SIG-M5 treated with dmso at 0.1 percent for 504 hours (cell line): Measurements from ENCODE around the gene PHB1.

Source experiments
- DNase-seq: peaks from one replicate; lab custom pipeline; 2025; ENCODE audit not compliant: unreplicated experiment; lab: John Stamatoyannopoulos, UW

PHB1 gene

DNA sequence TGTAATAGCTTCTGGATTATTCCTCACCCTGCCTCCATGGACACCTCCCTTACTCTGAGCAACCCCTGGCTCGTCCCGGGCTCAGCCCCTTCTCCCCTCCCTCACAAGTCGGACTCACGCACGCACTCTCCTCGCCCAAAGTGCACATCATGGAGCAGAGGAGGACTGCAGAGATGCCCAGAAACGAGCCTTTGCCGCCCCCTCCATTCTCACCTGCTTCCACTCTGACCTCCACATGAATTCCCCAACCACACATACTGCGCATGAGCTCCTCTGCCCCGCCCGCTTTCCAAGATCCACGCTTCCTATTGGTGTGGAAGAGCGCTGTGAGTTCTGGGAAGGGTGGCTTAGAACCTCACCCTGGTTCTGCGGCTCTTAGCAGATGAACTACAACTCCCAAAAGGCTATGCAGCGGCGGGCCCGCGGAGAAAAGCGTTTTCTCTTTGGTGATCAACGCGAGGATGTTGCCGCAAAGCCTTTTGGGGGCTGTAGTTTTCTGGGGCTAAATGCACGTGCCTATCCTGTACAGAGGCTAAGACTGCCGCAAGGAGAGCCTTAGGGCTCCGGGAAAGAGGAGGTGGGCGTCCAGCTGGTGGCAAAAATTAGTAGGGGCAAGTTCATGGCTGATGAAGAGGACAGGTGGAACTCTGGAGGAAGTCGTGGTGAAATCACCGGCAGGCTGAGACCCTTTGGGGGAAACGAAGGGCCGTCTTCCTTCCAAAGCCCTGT, at the start of gene PHB1:
PHB1 (minus strand) TSS at position 261 of the 729 bp plus-strand sequence. CDS start 1,618 bp downstream, outside the sequence.
- DNase-seq = peak; percentile 100

DNA sequence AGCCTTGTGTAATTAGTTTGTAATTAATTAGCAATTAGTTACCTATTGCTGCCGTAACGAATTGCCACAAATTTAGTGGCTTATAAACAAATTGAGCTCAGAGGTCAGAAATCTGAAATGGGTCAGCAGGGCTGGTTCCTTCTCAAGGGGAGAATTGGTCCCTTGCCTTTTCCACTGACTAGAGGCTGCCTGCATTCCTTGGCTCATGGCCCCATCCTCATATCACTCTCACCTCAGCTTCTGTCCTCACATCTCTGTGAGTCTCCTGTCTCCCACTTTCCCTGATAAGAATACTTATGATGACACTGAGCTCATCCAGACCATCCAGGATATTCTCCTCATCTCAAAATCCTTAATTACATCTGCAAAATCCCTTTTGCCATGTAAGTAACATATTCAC, 49.4 kb upstream of the PHB1 start:
- DNase-seq = no peak

DNA sequence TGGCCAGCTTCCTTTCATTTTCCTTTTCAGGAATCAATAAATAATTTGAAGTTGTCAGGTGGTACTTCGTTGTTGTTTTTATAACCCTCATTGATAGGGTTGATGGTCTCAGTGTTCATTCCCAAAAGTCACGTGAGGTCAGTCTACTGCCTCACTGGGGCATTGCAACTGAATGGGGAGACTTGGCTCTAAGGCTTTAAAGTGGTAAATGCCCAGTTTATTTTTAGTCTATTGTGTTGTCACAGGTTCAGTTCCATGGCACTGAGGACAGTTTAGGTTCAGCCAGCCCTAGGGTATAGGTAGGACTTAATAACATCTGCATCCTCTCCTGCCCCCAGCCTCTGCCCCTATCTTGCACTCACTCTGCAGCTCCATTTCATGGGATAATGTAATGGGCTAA, 46.9 kb upstream of the PHB1 start:
- DNase-seq = no peak

DNA sequence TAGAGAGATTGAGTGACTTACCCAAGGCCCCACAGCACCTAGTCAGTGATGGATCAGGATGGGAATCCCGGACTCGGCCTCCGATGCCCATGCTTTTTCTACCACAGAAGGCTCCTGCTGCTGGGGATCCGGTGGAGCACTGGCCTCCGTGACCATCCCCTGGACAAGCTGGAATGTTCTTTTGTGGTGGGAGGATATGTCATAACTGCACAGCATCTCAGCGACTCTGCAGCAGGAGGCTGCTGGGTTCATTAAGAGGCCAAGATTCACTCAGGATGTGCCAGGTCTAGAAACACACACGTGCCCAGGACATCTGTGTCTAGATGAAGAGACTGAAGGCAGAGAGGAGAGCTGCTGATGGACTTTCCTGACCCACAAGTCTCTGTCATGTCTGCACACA, 45.7 kb upstream of the PHB1 start:
- no peak for DNase-seq

DNA sequence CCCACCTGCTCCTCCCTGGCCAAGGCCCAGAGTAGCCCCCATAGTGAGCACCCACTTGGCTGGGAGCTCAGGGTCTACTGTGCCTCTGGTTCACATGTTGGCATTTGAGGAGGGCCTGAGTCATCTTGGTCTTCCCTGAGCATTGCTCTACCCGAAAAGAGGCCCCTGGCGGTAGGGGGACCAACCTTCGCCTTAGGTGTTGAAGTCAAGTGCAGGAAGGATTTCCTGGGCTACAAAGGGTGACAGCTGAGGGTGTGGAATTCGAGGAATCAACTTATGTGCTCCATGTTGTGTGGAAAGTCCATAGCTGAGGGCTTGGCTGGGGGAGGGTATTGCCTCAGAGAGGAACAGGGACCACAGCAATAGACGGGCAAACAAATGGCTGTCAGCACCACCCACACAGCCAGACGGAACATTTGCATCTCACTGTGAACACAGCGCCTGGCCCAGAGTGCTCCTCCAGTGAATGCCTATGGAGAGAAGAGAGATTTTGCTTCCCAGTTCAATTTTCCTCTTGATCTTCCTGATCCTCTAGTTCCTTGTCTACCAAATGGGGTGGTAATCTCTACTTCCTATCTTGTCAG, 44.8 kb upstream of the PHB1 start:
- DNase-seq = no peak

DNA sequence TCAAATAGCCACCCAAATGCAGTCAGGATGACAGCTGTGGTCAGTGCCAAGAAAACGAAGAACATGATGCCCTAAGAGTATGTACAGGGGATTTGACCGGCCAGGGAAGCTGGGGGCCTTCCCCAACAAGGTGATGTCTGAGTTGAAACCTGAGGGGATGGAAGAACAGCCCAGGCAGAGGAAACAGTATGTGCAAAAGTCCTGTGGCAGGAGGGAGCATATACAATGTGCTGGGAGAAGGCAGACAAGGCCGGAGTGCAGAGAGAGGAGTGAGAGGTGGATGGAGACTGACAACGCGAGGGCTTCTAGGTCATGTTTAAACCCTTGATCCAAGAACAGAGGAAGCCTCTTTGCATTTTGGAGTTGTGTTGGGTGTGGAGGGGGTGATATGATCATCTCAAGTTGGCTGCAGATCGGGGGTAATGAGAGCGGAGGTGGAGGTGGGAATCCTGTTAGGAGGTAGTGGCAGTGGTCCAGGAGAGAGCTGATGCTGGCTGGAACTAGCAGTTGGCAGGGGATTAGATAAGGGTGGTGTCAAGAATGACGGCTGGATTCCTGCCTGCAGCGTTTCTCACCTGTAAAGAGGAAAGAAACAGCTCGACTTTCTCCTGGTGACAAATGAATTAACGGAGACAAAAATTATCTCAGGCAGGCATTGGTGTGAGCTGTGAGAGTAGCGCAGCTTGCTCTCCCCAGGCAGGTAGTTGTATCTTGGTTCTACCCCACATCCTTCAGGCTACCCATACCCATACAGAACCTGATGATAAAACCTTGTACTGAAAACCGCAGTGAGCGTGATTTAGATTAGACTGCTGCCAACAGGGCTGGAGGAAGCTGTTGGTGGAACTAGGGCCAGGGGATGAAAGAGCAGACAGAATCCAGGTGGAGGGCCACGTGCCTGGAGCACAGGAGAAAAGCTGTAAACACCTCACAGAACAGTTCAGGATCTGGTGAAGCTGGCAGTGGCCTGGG, 43.2 kb upstream of the PHB1 start:
- no peak for DNase-seq

DNA sequence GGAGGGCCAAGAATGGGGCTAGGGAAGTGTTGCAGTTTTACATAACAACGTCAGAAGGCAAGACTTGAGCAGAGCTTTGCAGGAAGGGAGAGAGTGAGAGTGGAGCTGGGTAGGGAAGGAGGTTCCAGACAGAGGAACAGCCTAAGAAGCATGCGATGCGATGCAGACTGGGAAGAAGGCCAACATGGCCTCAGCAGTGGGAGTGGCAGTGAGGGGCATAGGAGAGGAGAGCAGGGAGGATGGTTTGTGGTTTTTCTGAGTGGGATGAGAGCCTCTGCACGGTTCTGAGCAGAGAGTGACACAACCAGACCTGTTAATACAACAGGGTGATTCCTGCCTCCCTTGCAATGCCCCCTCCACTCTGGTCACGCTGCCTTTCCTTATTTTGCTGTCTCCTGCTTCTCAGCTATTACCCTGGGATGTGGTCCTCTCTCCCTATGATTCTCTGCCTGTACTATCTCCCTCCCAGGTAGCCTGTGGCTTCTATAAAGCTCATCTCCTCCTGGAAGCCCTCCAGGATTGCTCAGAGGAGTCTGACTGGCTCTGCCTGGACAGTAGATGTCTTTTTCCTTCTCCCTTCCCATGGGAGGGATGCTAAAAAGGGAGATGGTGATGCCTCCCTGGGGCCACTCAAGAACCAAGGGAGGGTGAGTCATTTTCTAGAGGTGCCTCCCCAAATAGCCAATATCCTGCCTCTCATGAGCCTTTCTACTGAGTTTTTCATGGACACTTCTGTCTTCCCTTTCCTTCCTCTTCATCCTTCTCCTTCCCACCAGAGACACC, 41.7 kb upstream of the PHB1 start:
- peak; percentile 9 for DNase-seq

DNA sequence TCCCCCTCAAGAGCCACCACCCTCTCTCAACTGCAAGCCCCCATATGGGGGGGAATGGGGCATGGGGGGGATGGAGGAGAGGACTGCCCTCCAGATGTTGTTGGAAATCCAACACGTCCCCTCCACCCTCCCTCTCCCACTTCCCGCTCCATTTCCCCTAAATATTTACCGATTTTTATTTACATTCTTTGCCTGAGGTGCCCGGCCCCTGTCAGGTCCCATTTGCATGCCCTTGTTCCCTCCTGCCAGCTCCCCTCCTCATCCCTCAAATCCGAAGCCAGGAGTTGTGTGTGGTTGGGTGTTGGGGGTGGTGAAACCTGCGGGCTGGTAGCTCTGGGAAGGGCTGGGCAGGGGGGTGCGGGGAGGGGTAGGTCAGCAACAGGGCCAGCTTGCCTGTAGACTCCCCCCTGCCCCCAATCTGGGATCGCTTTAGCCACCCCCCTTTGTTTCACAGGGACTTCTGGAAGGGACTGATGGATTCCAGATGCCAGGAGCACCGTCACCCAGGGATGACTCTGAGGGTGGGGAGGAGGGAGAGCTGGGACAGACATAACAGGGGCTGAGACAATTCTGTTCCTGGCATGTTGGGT, 40.7 kb upstream of the PHB1 start:
- DNase-seq = no peak

DNA sequence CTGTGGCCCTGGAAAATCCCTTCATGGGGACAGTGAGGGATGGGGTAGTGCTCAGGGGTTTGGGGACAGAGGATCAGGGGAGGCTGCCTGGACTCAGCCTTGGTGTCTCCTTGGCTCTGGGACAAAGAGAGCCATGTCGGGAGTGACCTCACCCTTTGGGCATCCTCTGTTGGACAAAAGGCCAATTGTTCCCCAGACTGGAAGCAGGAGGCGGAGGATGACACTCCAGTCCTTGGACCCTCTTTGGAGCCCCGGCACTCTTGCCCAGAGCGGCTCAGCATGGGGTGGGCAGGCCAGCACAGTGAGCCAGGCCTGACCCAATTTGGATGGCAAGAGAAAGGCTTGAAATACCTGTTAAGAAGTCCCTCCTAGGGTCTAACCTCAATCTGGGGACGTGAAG, 39.4 kb upstream of the PHB1 start:
- no peak for DNase-seq

DNA sequence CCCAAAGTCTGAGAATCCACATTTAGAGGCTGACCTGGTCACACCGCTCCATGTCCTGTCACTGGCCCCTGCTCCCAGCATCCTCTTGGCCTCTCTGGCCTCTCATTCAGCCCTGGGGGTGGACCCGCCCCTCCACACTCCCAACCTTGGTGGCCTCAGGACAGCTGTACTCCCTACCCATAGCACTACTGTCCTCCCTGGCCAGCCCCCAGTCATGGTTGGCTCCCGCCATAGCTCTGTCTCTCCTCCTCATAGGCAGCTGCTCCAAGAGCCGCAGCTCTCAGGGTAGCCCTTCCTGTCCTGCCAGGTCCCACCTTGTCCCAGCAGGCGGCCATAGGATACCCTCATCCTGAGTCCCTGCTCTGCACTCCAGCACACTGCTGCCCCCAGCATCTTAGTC, 38.0 kb upstream of the PHB1 start:
- DNase-seq = no peak

DNA sequence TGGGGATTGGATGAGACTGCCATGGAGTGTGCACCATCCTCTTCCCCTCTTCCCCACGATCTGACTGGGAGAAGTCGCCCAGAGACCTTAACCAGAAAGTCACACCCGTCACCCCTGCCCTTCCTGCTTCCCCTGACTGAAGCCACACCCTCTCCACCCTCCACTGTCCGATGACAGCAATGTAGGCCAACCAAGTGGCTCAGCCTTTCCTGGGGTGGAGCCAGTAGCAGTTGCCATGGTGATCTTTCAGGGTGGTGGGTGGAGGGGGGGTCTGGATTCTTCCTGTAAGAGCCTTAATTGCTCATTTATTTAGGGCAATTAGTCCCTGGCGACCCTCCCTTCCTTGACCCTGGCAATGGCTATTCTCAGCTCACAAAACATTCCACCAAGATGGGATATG, 37.5 kb upstream of the PHB1 start:
- DNase-seq = no peak

DNA sequence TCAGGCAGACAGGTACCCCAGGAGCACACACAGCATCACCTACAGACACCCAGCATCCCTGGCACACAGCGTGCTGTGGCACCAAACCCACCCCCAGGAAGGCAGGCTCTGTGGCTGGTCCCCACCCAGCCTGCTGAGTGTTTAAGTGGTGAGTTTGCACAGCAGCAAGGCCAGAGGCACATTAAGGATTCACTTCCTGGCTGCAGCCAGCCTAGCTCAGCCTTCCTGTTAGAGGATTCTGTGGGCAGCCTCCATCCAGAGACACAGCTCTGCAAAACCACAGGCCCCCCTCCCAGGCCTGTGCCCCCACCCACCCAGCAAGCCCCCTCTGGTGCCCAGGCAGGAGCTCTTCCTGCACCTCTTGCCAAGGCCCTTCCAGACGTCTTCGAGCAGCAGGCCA, 36.1 kb upstream of the PHB1 start:
- no peak for DNase-seq

DNA sequence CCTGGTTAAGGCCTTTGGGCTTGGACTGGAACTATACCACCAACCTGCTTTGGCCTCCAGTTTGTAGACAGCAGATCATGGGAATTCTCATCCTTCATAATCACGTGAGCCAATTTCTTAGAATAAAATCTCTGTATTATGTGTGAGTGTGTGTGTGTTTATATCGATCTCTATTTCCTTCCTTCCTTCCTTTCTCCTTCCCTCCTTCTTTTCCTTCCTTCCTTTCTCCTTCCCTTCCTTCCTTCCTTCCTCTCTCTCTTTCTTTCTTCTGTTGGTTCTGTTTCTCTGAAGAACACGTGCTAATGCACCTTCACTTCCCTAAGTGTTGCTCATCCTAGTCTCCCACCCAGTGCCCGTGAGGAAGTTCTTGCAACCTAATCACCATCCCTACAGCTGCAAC, 35.5 kb upstream of the PHB1 start:
- no peak for DNase-seq

DNA sequence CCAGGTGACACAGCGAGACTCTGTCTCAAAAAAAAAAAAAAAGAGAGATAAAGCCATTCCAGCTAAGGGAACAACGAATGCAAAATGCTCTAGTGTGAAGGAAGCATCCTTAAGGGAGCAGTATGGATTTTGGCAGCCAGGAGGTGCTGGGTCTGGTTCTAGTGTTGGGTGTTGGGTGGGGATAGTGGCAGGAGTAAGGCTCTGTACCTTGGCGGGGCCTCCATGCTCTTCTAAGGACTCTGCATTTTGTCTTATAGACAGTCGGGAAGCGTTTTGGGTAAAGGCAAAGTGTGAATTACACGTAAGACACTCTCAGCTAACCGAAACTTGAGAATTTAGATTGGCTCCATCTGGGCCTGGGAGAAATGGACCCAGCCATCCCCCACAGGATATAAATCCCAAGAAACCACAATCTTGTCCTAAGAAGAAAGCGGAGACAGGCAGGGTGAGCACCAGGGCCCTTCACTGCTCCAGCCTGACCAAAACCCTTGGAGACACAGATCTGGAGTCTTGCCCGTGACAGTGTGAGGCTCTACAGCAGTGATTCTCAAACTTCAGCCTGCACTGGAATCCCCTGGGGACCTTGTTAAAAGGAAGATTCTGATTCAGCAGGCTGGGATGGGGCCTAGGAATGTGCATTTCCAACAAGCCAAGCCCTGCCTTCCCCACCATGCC, 33.1 kb upstream of the PHB1 start:
- no peak for DNase-seq

DNA sequence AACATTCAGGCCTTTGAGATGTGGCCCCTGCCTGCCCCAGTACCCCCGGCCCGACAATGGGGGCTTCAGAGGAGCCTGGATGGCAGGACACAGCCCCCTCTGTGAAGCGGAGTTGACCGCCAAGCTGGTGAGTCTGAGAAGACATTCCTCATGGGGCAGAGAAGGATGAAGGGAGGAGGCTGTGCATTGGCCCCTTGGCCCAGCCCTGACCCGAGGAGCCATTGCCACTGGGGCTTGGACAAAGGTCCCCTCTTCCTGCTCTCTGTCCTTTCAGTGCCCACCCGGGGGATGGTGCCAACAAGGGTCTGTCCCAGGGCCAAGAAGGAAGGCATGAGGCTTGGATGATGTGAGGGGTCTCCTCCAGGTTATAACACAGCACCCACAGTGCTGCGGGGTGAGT, 30.9 kb upstream of the PHB1 start:
- DNase-seq = no peak

DNA sequence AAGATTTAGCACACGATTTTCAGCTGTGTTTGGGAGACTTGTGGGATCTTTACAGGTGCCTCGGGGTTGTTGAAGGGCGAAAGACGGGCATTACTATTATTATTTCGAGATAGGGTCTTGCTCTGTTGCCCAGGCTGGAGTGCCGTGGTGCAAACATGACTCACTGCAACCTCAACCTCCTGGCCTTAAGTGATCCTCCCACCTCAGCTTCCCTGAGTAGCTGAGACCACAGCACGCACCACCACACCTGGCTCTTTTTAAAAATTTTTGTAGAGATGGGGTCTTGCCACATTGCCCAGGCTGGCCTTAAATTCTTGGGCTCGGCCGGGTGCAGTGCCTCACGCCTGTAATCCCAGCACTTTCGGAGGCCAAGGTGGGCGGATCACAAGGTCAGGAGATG, 29.7 kb upstream of the PHB1 start:
- DNase-seq = no peak

DNA sequence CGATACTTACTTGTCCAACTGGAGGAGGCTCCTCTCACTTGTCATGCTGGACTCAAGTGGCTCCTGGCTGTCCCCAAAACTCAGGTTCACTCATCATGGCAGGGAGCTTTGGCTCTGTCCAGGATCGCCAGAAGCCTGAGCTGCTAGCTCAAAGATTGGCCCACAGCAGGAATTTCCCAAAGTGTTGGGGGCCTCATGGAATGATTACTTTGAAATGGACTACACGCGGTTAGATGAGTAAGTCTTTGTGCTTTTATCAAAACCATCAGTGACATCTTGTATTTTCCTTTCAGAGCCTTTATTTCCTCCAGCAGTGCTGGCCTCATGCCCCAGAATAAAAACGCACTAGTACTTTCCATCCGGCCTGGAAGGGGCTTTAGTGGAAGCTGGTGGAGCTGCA, 29.2 kb upstream of the PHB1 start:
- no peak for DNase-seq

DNA sequence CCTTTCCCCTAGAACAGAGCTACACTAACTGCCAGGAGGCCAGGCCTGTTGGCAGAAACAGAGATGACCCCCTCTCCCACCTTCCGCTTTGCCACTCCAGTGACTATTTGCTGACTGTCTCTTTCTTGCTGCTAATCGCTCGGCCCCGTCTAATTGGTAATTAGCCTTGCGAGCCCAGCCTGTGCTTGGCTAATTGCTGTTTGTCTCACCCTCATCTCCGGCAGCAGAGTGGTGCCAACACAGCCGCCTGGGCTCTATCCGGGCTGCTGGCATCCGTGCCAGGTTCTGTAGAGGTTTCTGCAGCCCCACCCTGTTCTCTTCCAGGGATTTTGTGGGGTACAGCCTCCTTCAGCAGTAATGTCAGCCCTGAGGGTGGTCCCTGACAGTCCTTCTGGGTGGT, 27.4 kb upstream of the PHB1 start:
- DNase-seq = no peak

DNA sequence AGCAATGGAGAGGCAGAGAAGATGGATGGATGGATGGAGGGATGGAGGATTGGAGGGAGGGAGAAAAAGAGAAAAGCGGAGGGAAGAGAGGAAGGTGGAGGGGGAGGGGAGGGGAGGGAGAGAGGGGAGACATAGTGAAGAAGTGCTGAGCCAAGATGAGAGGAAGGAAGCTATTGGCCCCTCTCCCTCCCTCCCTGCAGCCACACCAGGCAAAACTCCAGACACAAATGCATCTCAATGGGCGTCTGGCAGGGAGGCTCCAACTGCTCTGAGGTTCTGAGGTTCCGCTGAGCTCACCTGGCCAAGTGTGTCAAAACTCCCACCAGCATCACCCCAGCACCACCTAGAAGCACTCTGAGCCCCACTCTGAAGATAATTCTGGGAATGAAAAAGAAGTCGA, 26.9 kb upstream of the PHB1 start:
- no peak for DNase-seq

DNA sequence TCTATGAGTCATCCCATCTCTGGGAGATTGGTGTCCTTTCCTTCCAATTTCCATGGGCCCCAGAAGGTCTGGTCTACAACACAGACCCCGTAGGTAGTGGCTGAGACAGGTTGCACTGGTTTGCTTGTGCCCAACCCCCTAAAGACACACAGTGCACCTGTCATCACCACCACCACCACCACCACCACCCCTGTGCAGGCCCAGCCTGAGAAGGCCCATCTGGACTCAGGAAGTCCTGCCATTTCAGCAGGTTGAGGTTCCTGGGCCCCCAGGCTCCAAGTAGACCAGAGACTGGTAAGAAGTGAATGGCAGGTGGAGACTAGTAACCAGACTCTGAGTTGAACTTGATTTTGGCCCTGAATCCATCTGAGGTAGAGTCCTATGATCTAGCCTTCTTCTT, 25.9 kb upstream of the PHB1 start:
- DNase-seq = no peak
